ENCODE results near the gene TDP1. TPM values are rescaled to one million over a fixed set of nuclear protein-coding genes. Genes with fewer than 3 reads are reported as not detected.

Gene TDP1
- total and polyA plus RNA-seq, 2 donors (not counting 1 experiment from before 2014, with no cell fraction given) = 20.5 to 55.9 TPM

DNA sequence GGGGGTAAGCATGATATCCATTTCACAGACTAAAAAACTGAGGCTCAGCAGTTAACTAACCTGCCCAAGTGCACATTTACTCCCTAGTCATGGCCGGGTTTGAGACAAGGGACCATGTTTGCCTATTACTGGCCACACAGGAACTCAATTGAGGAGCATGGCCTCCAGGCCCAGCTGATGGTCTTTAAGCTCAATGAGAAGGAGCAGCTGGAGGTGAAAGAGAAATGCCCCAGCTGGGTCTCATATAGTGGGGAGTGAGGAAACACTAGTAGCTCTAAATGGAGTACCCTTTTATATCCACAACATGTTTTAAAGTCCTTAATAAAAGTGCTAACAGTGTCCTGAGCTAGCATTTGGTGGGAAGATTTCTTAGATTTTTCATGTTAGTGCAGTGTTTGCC, 1.6 kb downstream of the TDP1 start:
- ChIA-PET CTCF (interaction anchor here (1.9 to 3.4 kb wide), 3 partner anchors 16 to 19 kb away, joined by 4 to 20 read pairs (median 13); no protein-coding TSS in a partner anchor), POLR2A (no interaction called here)
- no peak overlapping the region for H3K4me3 ChIP-seq (ENCODE audit: control extremely low read depth in 1 of 5, extremely low read depth in 1 of 5, insufficient read depth in 1 of 5, low read depth in 2 of 5, low read length in 4 of 5)
- WGBS (ENCODE audit: insufficient coverage) = 88% methylated on average over 1 of the region's 1 CpG
- no peaks in the 10 kb centered on the region for H3K27me3 ChIP-seq (replicated peaks in 1 of 4; ENCODE audit: control extremely low read depth in 1 of 4, control insufficient read depth in 3 of 4, insufficient read depth in 4 of 4, low read length in 3 of 4)
- Mint-ChIP-seq H3K27me3 (no peaks in the 10 kb centered on the region), H3K9me3 (ENCODE audit: insufficient read depth) (no peaks in the 10 kb centered on the region), H3K27ac (no peak overlapping the region), H3K4me3 (peak overlapping the region; percentile 99), H3K4me1 (peaks cover 50% of the 10 kb centered on the region)
- H3K4me2 ChIP-seq (replicated peaks; ENCODE audit: low read depth, low read length, poor library complexity, severe bottlenecking) = peak overlapping the region; percentile 93
- TF ChIP-seq, protein P1, sequence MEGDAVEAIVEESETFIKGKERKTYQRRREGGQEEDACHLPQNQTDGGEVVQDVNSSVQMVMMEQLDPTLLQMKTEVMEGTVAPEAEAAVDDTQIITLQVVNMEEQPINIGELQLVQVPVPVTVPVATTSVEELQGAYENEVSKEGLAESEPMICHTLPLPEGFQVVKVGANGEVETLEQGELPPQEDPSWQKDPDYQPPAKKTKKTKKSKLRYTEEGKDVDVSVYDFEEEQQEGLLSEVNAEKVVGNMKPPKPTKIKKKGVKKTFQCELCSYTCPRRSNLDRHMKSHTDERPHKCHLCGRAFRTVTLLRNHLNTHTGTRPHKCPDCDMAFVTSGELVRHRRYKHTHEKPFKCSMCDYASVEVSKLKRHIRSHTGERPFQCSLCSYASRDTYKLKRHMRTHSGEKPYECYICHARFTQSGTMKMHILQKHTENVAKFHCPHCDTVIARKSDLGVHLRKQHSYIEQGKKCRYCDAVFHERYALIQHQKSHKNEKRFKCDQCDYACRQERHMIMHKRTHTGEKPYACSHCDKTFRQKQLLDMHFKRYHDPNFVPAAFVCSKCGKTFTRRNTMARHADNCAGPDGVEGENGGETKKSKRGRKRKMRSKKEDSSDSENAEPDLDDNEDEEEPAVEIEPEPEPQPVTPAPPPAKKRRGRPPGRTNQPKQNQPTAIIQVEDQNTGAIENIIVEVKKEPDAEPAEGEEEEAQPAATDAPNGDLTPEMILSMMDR (IDR thresholded peaks at IDR 0.05) = no peak
- TF ChIP-seq EZH2 (IDR thresholded peaks at IDR 0.05; ENCODE audit: borderline replicate concordance, insufficient read depth, low read depth, low read length, poor library complexity, severe bottlenecking) = no peak
- DNase-seq = peak; percentile 9
- H3K27ac ChIP-seq (ENCODE audit: low read length in 2 of 2) = no peak overlapping the region
- H3K9me3 ChIP-seq (ENCODE audit: control extremely low read depth in 1 of 3, control insufficient read depth in 2 of 3, insufficient read depth in 1 of 3, low read length in 2 of 3) = peaks cover 0 to 9% (median 6%) of the 10 kb centered on the region in 3 donors
- peaks cover 20 to 22% of the 10 kb centered on the region in 2 donors for H3K4me1 ChIP-seq (ENCODE audit: control insufficient read depth in 2 of 2, insufficient read depth in 2 of 2, low read length in 2 of 2)
- peaks cover 0 to 13% of the 10 kb centered on the region in 2 experiments for H3K36me3 ChIP-seq (replicated peaks in 1 of 2; ENCODE audit: control extremely low read depth in 1 of 2, control insufficient read depth in 1 of 2, extremely low read depth in 1 of 2, insufficient read depth in 2 of 2, low read length in 1 of 2)
- H3K9ac ChIP-seq (ENCODE audit: low read length) = no peak overlapping the region
- peaks cover 18% of the 10 kb centered on the region for H4K20me1 ChIP-seq (ENCODE audit: control insufficient read depth, insufficient read depth, low read length, poor library complexity, severe bottlenecking)
- H3K79me2 ChIP-seq (ENCODE audit: control insufficient read depth, insufficient read depth, low read length) = peaks cover 36% of the 10 kb centered on the region
- intact Hi-C loops (cut with micrococcal nuclease) = loop anchor here (2.0 to 10.0 kb wide), 6 partner anchors 653 to 1965 kb away; partner anchors contain the start of genes EML5, GALC, GPR65 and SPATA7
- no peak overlapping the region for H2AFZ ChIP-seq (ENCODE audit: insufficient read depth, low read depth, low read length, poor library complexity, severe bottlenecking)
- ATAC-seq (ENCODE audit: low read depth) = no peak

DNA sequence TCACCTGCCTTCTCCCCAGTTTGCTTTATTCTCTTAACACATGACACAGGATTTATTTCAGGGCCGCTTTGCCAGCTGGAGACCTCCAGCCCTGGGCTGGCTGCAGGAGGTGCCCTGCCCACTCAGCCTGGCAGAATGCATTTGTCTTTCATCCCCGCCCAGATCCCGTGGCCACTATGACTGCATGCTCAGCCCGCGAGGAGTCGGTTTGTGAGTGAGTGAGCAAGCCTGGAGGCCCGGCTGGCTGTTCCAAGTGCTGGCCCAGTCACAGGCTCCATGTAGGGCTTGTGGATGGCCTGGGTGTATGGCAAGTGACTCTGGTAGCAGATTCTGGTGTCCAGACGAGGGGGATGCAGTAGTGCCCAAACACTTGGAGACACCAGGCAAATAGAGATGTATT, 2.1 kb downstream of the TDP1 start:
- H2AFZ ChIP-seq (ENCODE audit: insufficient read depth, low read depth, low read length, poor library complexity, severe bottlenecking) = no peak overlapping the region
- TF ChIP-seq EZH2 (IDR thresholded peaks at IDR 0.05; ENCODE audit: borderline replicate concordance, insufficient read depth, low read depth, low read length, poor library complexity, severe bottlenecking) = no peak
- TF ChIP-seq, protein P1 (IDR thresholded peaks at IDR 0.05) = no peak
- H4K20me1 ChIP-seq (ENCODE audit: control insufficient read depth, insufficient read depth, low read length, poor library complexity, severe bottlenecking) = peaks cover 18% of the 10 kb centered on the region
- intact Hi-C loops (cut with micrococcal nuclease) = loop anchor here (2.0 to 10.0 kb wide), 6 partner anchors 653 to 1965 kb away; partner anchors contain the start of genes EML5, GALC, GPR65 and SPATA7
- no peak overlapping the region for H3K4me3 ChIP-seq (ENCODE audit: control extremely low read depth in 1 of 5, extremely low read depth in 1 of 5, insufficient read depth in 1 of 5, low read depth in 2 of 5, low read length in 4 of 5)
- no peaks in the 10 kb centered on the region for H3K27me3 ChIP-seq (replicated peaks in 1 of 4; ENCODE audit: control extremely low read depth in 1 of 4, control insufficient read depth in 3 of 4, insufficient read depth in 4 of 4, low read length in 3 of 4)
- no peak overlapping the region for H3K4me2 ChIP-seq (replicated peaks; ENCODE audit: low read depth, low read length, poor library complexity, severe bottlenecking)
- no peaks in the 10 kb centered on the region for H3K9me3 Mint-ChIP-seq (ENCODE audit: insufficient read depth)
- no peak overlapping the region for H3K9ac ChIP-seq (ENCODE audit: low read length)
- H3K4me1 ChIP-seq (ENCODE audit: control insufficient read depth in 2 of 2, insufficient read depth in 2 of 2, low read length in 2 of 2) = peaks cover 20 to 22% of the 10 kb centered on the region in 2 donors
- H3K9me3 ChIP-seq (ENCODE audit: control extremely low read depth in 1 of 3, control insufficient read depth in 2 of 3, insufficient read depth in 1 of 3, low read length in 2 of 3) = peaks cover 0 to 9% (median 6%) of the 10 kb centered on the region in 3 donors
- no peaks in the 10 kb centered on the region for H3K27me3 Mint-ChIP-seq
- no peak overlapping the region for H3K27ac ChIP-seq (ENCODE audit: low read length in 2 of 2)
- H3K36me3 ChIP-seq (replicated peaks in 1 of 2; ENCODE audit: control extremely low read depth in 1 of 2, control insufficient read depth in 1 of 2, extremely low read depth in 1 of 2, insufficient read depth in 2 of 2, low read length in 1 of 2) = peaks cover 0 to 14% of the 10 kb centered on the region in 2 experiments
- no peak overlapping the region for H3K27ac Mint-ChIP-seq
- H3K4me1 Mint-ChIP-seq = peaks cover 50% of the 10 kb centered on the region
- POLR2A ChIA-PET = no interaction called here
- CTCF ChIA-PET = interaction anchor here (2.4 kb wide), 1 partner anchor 15 kb away, joined by 20 read pairs; no protein-coding TSS in a partner anchor
- no peak overlapping the region for H3K4me3 Mint-ChIP-seq
- WGBS (ENCODE audit: insufficient coverage) = over 99% methylated on average over 7 of the region's 8 CpGs
- ATAC-seq (ENCODE audit: low read depth) (no peak), DNase-seq (peak; percentile 8)
- peaks cover 41% of the 10 kb centered on the region for H3K79me2 ChIP-seq (ENCODE audit: control insufficient read depth, insufficient read depth, low read length)

All from B cell (primary cell).